ENCODE measurements around the gene CIDEA. TPM values are rescaled to one million over a fixed set of nuclear protein-coding genes. Genes with fewer than 3 reads are reported as not detected.

CIDEA gene
- total RNA-seq, 1 donor from 2014 or later: not detected

DNA sequence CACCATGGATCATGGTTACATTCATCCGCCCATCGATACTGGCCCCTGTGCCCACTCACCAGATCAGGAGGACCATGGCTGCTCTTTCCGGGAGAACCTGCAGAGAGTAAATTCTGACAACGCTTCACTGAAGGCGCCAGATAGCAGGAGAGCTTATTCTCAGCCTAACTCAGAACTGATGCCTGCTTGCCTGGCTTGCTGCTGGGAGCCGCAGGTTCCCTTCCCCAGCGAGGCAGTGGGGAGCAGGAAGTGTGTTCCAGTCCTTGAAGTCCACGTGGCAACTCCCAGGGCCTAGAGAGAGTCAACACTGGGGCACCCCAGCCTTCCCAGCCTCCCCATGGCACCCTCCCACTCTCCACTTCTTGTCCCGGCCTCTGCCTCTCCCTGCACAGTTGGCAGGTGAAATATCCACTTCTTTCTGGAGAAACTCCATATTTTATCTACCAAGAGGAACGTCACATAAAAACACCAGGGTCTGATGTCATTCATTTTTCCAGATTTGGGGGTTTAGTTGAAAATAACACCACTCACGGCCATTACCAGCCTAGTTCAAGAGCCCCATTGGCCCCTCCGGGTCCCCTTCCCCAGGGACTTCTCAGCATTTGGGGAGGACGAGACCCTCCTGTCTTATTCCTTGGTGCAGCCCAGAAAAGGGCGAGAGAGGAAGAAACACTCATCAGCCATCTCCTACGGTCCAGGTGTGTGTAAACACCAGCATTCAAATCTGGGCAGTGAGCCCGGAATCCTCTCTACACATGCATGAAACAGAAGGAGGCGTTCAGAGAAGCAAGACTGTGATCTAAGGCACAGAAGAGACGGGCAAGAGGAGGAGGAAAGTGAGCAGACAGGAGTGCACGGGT is 50.4 kb downstream of the CIDEA start:
- Mint-ChIP-seq H3K4me3 (ENCODE audit: unreplicated experiment) (no peak overlapping the region), H3K4me1 (ENCODE audit: unreplicated experiment) (peaks cover 22% of the 10 kb centered on the region), H3K9me3 (ENCODE audit: unreplicated experiment) (no peaks in the 10 kb centered on the region), H3K27ac (ENCODE audit: unreplicated experiment) (no peak overlapping the region), H3K36me3 (ENCODE audit: unreplicated experiment) (peaks cover 1% of the 10 kb centered on the region), H3K27me3 (ENCODE audit: unreplicated experiment) (peaks cover 1% of the 10 kb centered on the region)
- TF ChIP-seq, protein P1, sequence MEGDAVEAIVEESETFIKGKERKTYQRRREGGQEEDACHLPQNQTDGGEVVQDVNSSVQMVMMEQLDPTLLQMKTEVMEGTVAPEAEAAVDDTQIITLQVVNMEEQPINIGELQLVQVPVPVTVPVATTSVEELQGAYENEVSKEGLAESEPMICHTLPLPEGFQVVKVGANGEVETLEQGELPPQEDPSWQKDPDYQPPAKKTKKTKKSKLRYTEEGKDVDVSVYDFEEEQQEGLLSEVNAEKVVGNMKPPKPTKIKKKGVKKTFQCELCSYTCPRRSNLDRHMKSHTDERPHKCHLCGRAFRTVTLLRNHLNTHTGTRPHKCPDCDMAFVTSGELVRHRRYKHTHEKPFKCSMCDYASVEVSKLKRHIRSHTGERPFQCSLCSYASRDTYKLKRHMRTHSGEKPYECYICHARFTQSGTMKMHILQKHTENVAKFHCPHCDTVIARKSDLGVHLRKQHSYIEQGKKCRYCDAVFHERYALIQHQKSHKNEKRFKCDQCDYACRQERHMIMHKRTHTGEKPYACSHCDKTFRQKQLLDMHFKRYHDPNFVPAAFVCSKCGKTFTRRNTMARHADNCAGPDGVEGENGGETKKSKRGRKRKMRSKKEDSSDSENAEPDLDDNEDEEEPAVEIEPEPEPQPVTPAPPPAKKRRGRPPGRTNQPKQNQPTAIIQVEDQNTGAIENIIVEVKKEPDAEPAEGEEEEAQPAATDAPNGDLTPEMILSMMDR (IDR thresholded peaks at IDR 0.05): no peak
- DNase-seq (ENCODE audit: extremely low spot score, unreplicated experiment): no peak

- no peak overlapping the region for H3K4me3 Mint-ChIP-seq (ENCODE audit: unreplicated experiment)
- H3K4me1 Mint-ChIP-seq (ENCODE audit: unreplicated experiment): peaks cover 27% of the 10 kb centered on the region
- no peak overlapping the region for H3K27ac Mint-ChIP-seq (ENCODE audit: unreplicated experiment)
- TF ChIP-seq, protein P1 (IDR thresholded peaks at IDR 0.05): no peak
- H3K27me3 Mint-ChIP-seq (ENCODE audit: unreplicated experiment): no peaks in the 10 kb centered on the region
- no peaks in the 10 kb centered on the region for H3K9me3 Mint-ChIP-seq (ENCODE audit: unreplicated experiment)
- DNase-seq (ENCODE audit: extremely low spot score, unreplicated experiment): no peak
- H3K36me3 Mint-ChIP-seq (ENCODE audit: unreplicated experiment): peaks cover 6% of the 10 kb centered on the region
Measured at GRCh38 chr18:12305211-12305610, 51.0 kb downstream of the CIDEA start.

DNA sequence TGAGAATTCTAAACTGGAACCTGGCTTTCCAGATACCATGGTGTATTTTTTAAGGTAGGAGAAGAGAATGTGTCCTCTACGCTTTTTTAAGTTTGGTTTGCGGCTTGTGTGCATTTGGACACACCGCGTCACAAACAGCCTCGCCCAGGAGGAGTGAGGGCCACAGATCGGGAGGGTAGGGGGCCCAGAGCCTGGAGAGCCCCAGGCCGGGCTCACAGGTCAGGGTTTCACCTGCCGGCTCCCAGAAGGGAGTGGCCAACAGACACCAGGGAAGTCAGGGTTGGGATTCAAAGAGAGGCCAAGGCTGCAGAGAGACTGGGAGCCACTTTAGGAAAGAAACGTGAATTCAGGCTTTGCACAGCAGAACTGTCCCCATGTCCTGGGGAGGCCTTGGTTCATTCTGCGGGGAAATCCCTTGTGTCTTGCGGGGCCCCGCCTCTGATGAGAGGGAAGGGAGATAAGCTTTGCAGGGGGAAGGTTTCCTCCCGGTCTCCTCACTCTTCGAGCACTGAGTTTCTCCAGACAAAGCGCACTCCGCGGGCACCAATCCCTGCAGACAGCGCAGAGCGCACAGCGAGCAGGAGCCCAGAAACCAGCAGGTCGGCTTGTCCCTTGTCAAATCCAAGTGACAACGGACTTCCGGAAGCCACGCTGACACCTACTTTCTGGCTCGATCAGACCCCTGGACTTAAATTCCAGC is 51.9 kb downstream of the CIDEA start:
- H3K4me1 Mint-ChIP-seq (ENCODE audit: unreplicated experiment): peaks cover 32% of the 10 kb centered on the region
- no peaks in the 10 kb centered on the region for H3K9me3 Mint-ChIP-seq (ENCODE audit: unreplicated experiment)
- no peak for DNase-seq (ENCODE audit: extremely low spot score, unreplicated experiment)
- H3K27me3 Mint-ChIP-seq (ENCODE audit: unreplicated experiment): no peaks in the 10 kb centered on the region
- peak overlapping the region; percentile 98 for H3K27ac Mint-ChIP-seq (ENCODE audit: unreplicated experiment)
- TF ChIP-seq, protein P1 (IDR thresholded peaks at IDR 0.05): no peak
- H3K4me3 Mint-ChIP-seq (ENCODE audit: unreplicated experiment): peak overlapping the region; percentile 91
- peaks cover 12% of the 10 kb centered on the region for H3K36me3 Mint-ChIP-seq (ENCODE audit: unreplicated experiment)

GRCh38 chr18:12306752-12307700 is 52.9 kb downstream of the CIDEA start:
- no peaks in the 10 kb centered on the region for H3K27me3 Mint-ChIP-seq (ENCODE audit: unreplicated experiment)
- H3K9me3 Mint-ChIP-seq (ENCODE audit: unreplicated experiment): peaks cover 5% of the 10 kb centered on the region
- peaks cover 20% of the 10 kb centered on the region for H3K36me3 Mint-ChIP-seq (ENCODE audit: unreplicated experiment)
- TF ChIP-seq, protein P1 (IDR thresholded peaks at IDR 0.05): no peak
- H3K27ac Mint-ChIP-seq (ENCODE audit: unreplicated experiment): peak overlapping the region; percentile 98
- DNase-seq (ENCODE audit: extremely low spot score, unreplicated experiment): no peak
- peaks cover 37% of the 10 kb centered on the region for H3K4me1 Mint-ChIP-seq (ENCODE audit: unreplicated experiment)
- peak overlapping the region; percentile 91 for H3K4me3 Mint-ChIP-seq (ENCODE audit: unreplicated experiment)

All from osteocyte (in vitro differentiated cells).